MM.1S (cell line): ENCODE data around the gene PKN1.

ENCODE experiments used
- DNase-seq: peaks from one replicate; pipeline ENCODE4 v3.0.0-alpha.2; 2015
- H2AFZ ChIP-seq: fragments of 300-600 bp; sonication (generic); 2 replicates; pipeline ENCODE4 v1.6.0; 2016; ENCODE audit warnings: antibody characterized with exemption, low read length
- H3F3A ChIP-seq: fragments of 300-600 bp; sonication (generic); 2 replicates; pipeline ENCODE4 v1.6.1; 2016; ENCODE audit warnings: mild to moderate bottlenecking, antibody characterized with exemption, low read length, moderate library complexity, mixed read lengths; ENCODE audit not compliant: insufficient read depth
- H3K27ac ChIP-seq: fragments of 300-600 bp; sonication (generic); 2 replicates; pipeline ENCODE4 v1.5.1; 2016; ENCODE audit warnings: mild to moderate bottlenecking, low read length
- H3K27me3 ChIP-seq: fragments of 300-600 bp; sonication (generic); replicated peaks from 2 replicates; pipeline ENCODE4 v1.6.0; 2016; ENCODE audit warnings: low read length; ENCODE audit not compliant: insufficient read depth
- H3K36me3 ChIP-seq: fragments of 300-600 bp; sonication (generic); replicated peaks from 2 replicates; pipeline ENCODE4 v1.6.1; 2016; ENCODE audit warnings: mild to moderate bottlenecking, low read length, mixed read lengths; ENCODE audit not compliant: insufficient read depth
- H3K4me1 ChIP-seq: fragments of 300-600 bp; sonication (generic); 2 replicates; pipeline ENCODE4 v1.6.1; 2016; ENCODE audit warnings: low read length, mixed read lengths
- H3K4me2 ChIP-seq: fragments of 300-600 bp; sonication (generic); 2 replicates; pipeline ENCODE4 v1.6.0; 2016; ENCODE audit warnings: low read depth, low read length
- H3K4me3 ChIP-seq: fragments of 300-600 bp; sonication (generic); 2 replicates; pipeline ENCODE4 v1.5.1; 2016; ENCODE audit warnings: low read length, mixed read lengths
- H3K79me2 ChIP-seq: fragments of 300-600 bp; sonication (generic); 2 replicates; pipeline ENCODE4 v1.6.1; 2016; ENCODE audit warnings: mixed run types, low read length, mixed read lengths
- H3K9ac ChIP-seq: fragments of 300-600 bp; sonication (generic); 2 replicates; pipeline ENCODE4 v1.6.1; 2016; ENCODE audit warnings: low read length, mixed read lengths
- H3K9me2 ChIP-seq: fragments of 300-600 bp; sonication (generic); replicated peaks from 2 replicates; pipeline ENCODE4 v1.6.1; 2016; ENCODE audit warnings: mild to moderate bottlenecking, low read length, mixed read lengths; ENCODE audit not compliant: insufficient read depth
- H3K9me3 ChIP-seq: fragments of 300-600 bp; sonication (generic); replicated peaks from 2 replicates; pipeline ENCODE4 v1.6.1; 2016; ENCODE audit warnings: mild to moderate bottlenecking, low read length, mixed read lengths; ENCODE audit not compliant: insufficient read depth
- H4K20me1 ChIP-seq: fragments of 300-600 bp; sonication (generic); 2 replicates; pipeline ENCODE4 v1.6.1; 2016; ENCODE audit warnings: mild to moderate bottlenecking, low read length, moderate library complexity, mixed read lengths; ENCODE audit not compliant: insufficient read depth
- CTCF ChIP-seq: fragments of 300-600 bp; sonication (generic); IDR thresholded peaks from 2 replicates; pipeline ENCODE4 v1.5.1; 2016; ENCODE audit warnings: antibody characterized with exemption, low read length, mixed read lengths
- EZH2 ChIP-seq: fragments of 300-600 bp; sonication (generic); optimal IDR thresholded peaks from 2 replicates; pipeline ENCODE3; 2017; ENCODE audit warnings: low read depth, mild to moderate bottlenecking, antibody characterized with exemption, low read length, mixed read lengths
- EZH2phosphoT487 ChIP-seq: fragments of 300-600 bp; sonication (generic); IDR thresholded peaks from 2 replicates; pipeline ENCODE4 v1.6.1; 2018; ENCODE audit warnings: antibody characterized with exemption, low read length

Gene PKN1

GRCh38 chr19:14441041-14441938 is 8.2 kb downstream of the PKN1 start:
- Histone ChIP-seq H3K36me3 (no peaks in the 10 kb centered on the region; the same call in 1 of the 2 replicates), H3K4me3 (no peak overlapping the region), H3K9me2 (no peaks in the 10 kb centered on the region), H3K4me2 (no peak overlapping the region), H3K9ac (no peak overlapping the region), H3K4me1 (peaks cover 3% of the 10 kb centered on the region; the same call in 1 of the 2 replicates), H3F3A (no peaks in the 10 kb centered on the region; the same call in 1 of the 2 replicates), H3K9me3 (no peaks in the 10 kb centered on the region), H3K79me2 (peaks cover 35% of the 10 kb centered on the region), H4K20me1 (no peaks in the 10 kb centered on the region), H2AFZ (no peak overlapping the region), H3K27ac (no peak overlapping the region), H3K27me3 (no peaks in the 10 kb centered on the region)
- TF ChIP-seq CTCF, result no peak
- no peak for TF ChIP-seq EZH2
- no peak for TF ChIP-seq EZH2phosphoT487
- DNase-seq, result no peak

GRCh38 chr19:14442891-14443631 is 10.0 kb downstream of the PKN1 start:
- Histone ChIP-seq H3K9ac (no peak overlapping the region), H3K79me2 (peaks cover 26% of the 10 kb centered on the region), H2AFZ (no peak overlapping the region), H3K27ac (no peak overlapping the region), H3K36me3 (no peaks in the 10 kb centered on the region; the same call in 1 of the 2 replicates), H3K4me2 (no peak overlapping the region), H3K9me3 (no peaks in the 10 kb centered on the region), H3K4me3 (no peak overlapping the region), H3F3A (no peaks in the 10 kb centered on the region), H3K9me2 (no peaks in the 10 kb centered on the region), H4K20me1 (no peaks in the 10 kb centered on the region), H3K27me3 (no peaks in the 10 kb centered on the region), H3K4me1 (peaks cover 3% of the 10 kb centered on the region; the same call in 1 of the 2 replicates)
- TF ChIP-seq EZH2phosphoT487 (no peak), EZH2 (no peak), CTCF (no peak)
- DNase-seq, result no peak

GRCh38 chr19:14443632-14444216 is 10.6 kb downstream of the PKN1 start:
- Histone ChIP-seq H3K4me2 (no peak overlapping the region), H3K4me1 (peaks cover 3% of the 10 kb centered on the region; the same call in 1 of the 2 replicates), H3K9me3 (no peaks in the 10 kb centered on the region), H4K20me1 (no peaks in the 10 kb centered on the region), H3K27me3 (no peaks in the 10 kb centered on the region), H3K9ac (no peak overlapping the region), H3K4me3 (no peak overlapping the region), H2AFZ (no peak overlapping the region), H3K9me2 (no peaks in the 10 kb centered on the region), H3K27ac (no peak overlapping the region), H3F3A (no peaks in the 10 kb centered on the region), H3K79me2 (peaks cover 21% of the 10 kb centered on the region), H3K36me3 (no peaks in the 10 kb centered on the region; the same call in 1 of the 2 replicates)
- no peak for DNase-seq
- TF ChIP-seq CTCF (no peak), EZH2phosphoT487 (no peak), EZH2 (no peak)
